ENCODE measurements around the gene SCMH1. TPM values are rescaled to one million over a fixed set of nuclear protein-coding genes. Genes with fewer than 3 reads are reported as not detected.

SCMH1 gene
- polyA plus RNA-seq, 1 of the 3 experiments (the other 2 are of a cell fraction): 38.5 TPM

DNA sequence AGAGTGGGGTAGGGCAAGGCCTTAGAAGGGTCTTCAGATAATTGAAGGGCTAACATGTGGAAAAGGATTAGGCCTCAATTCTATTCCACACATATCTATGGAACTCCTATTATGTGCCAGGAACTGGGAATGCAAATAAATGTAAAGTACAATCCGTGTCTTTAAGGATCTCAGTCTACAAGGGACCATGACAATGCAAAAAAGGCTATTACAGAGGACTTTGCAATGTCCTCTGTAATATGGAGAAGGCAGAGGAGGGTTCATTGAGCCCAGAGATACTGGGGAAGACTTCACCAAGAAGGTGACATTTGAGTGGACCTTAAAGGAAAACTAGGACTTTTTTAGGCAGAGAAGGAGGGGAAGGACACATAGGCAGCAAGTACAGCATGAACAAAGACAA, 4.5 kb upstream of the SCMH1 start:
- Histone ChIP-seq H3F3A (replicated peaks; ENCODE audit: insufficient read depth) (peaks cover 4% of the 10 kb centered on the region), H4K20me1 (ENCODE audit: insufficient read depth) (no peaks in the 10 kb centered on the region), H3K4me1 (ENCODE audit: control insufficient read depth in 1 of 2, insufficient read depth in 2 of 2, low read depth in 1 of 2, low read length in 1 of 2) (peaks cover 10 to 17% of the 10 kb centered on the region in 2 experiments; a peak in 2 of 4 replicates), H3K27ac (ENCODE audit: low read depth in 2 of 2, low read length in 1 of 2) (no peak overlapping the region), H3K9me2 (no peaks in the 10 kb centered on the region), H3K4me2 (no peak overlapping the region), H3K27me3 (ENCODE audit: insufficient read depth) (no peaks in the 10 kb centered on the region), H3K79me2 (ENCODE audit: insufficient read depth) (no peaks in the 10 kb centered on the region; the same call in 1 of the 2 replicates), H3K9me3 (no peaks in the 10 kb centered on the region), H3K4me3 (ENCODE audit: low read depth in 2 of 2, low read length in 1 of 2) (no peak overlapping the region), H3K9ac (no peak overlapping the region), H2AFZ (ENCODE audit: low read depth) (no peak overlapping the region), H3K36me3 (replicated peaks in 1 of 2; ENCODE audit: control insufficient read depth in 1 of 2, insufficient read depth in 2 of 2, low read length in 1 of 2) (no peaks in the 10 kb centered on the region)
- DNase-seq: no peak
- ChIA-PET POLR2A (no interaction called here), CTCF (no interaction called here)
- TF ChIP-seq, protein P1, sequence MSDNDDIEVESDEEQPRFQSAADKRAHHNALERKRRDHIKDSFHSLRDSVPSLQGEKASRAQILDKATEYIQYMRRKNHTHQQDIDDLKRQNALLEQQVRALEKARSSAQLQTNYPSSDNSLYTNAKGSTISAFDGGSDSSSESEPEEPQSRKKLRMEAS (IDR thresholded peaks at IDR 0.05; ENCODE audit: low read depth): no peak
- no peak for TF ChIP-seq SIN3A (IDR thresholded peaks at IDR 0.05; ENCODE audit: borderline replicate concordance, low read depth, low read length)
- TF ChIP-seq, protein P2, sequence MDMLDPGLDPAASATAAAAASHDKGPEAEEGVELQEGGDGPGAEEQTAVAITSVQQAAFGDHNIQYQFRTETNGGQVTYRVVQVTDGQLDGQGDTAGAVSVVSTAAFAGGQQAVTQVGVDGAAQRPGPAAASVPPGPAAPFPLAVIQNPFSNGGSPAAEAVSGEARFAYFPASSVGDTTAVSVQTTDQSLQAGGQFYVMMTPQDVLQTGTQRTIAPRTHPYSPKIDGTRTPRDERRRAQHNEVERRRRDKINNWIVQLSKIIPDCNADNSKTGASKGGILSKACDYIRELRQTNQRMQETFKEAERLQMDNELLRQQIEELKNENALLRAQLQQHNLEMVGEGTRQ (IDR thresholded peaks at IDR 0.05; ENCODE audit: borderline replicate concordance, low read depth, low read length): no peak
- TF ChIP-seq RXRA (IDR thresholded peaks at IDR 0.05; ENCODE audit: borderline replicate concordance, low read depth): no peak
- TF ChIP-seq RCOR1 (IDR thresholded peaks at IDR 0.05; ENCODE audit: low read length): no peak
- no peak for TF ChIP-seq GATA2 (CRISPR knock-in tag; IDR thresholded peaks at IDR 0.05)
- TF ChIP-seq NFIC (IDR thresholded peaks at IDR 0.05; ENCODE audit: borderline replicate concordance): no peak
- no peak for TF ChIP-seq TEAD4 (IDR thresholded peaks at IDR 0.05; ENCODE audit: borderline replicate concordance, insufficient read depth)
- 76% methylated on average over 1 of the region's 1 CpG for WGBS (ENCODE audit: low lambda C conversion rate)

DNA sequence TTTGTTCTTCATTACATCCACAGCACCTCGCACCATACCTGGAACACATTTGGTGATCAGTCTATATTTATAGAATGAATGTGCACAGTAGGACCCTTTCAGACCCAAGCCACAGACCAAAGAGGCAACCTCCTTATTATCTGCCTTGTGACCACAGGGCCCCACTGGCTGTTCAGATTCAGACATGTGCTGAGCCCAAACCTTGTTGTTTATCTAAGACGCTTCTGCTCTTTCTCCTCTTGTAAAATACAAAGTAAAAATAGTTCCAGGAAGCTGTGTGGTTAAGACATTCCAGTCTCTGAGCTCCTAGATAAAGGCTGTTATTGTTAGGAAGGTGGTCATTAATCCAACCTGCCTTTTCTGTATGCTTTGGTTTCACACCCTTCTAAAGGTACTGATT, 3.6 kb upstream of the SCMH1 start:
- Histone ChIP-seq H2AFZ (ENCODE audit: low read depth) (no peak overlapping the region), H3K4me3 (ENCODE audit: low read depth in 2 of 2, low read length in 1 of 2) (no peak overlapping the region), H3F3A (replicated peaks; ENCODE audit: insufficient read depth) (peaks cover 9% of the 10 kb centered on the region), H3K36me3 (replicated peaks in 1 of 2; ENCODE audit: control insufficient read depth in 1 of 2, insufficient read depth in 2 of 2, low read length in 1 of 2) (no peaks in the 10 kb centered on the region), H3K4me1 (ENCODE audit: control insufficient read depth in 1 of 2, insufficient read depth in 2 of 2, low read depth in 1 of 2, low read length in 1 of 2) (peaks cover 15 to 17% of the 10 kb centered on the region in 2 experiments; a peak in 3 of 4 replicates), H3K9me3 (no peaks in the 10 kb centered on the region), H4K20me1 (ENCODE audit: insufficient read depth) (no peaks in the 10 kb centered on the region), H3K27me3 (ENCODE audit: insufficient read depth) (no peaks in the 10 kb centered on the region), H3K79me2 (ENCODE audit: insufficient read depth) (no peaks in the 10 kb centered on the region; the same call in 1 of the 2 replicates), H3K9ac (no peak overlapping the region), H3K4me2 (peak overlapping the region; percentile 20), H3K27ac (ENCODE audit: low read depth in 2 of 2, low read length in 1 of 2) (no peak overlapping the region), H3K9me2 (no peaks in the 10 kb centered on the region)
- no peak for TF ChIP-seq JUND (IDR thresholded peaks at IDR 0.05)
- TF ChIP-seq FOSL2 (IDR thresholded peaks at IDR 0.05; ENCODE audit: borderline replicate concordance, low read depth): no peak
- TF ChIP-seq EP300 (IDR thresholded peaks at IDR 0.05; ENCODE audit: borderline replicate concordance in 1 of 2, low read depth in 1 of 2, low read length in 1 of 2): no peak
- TF ChIP-seq, protein P3, sequence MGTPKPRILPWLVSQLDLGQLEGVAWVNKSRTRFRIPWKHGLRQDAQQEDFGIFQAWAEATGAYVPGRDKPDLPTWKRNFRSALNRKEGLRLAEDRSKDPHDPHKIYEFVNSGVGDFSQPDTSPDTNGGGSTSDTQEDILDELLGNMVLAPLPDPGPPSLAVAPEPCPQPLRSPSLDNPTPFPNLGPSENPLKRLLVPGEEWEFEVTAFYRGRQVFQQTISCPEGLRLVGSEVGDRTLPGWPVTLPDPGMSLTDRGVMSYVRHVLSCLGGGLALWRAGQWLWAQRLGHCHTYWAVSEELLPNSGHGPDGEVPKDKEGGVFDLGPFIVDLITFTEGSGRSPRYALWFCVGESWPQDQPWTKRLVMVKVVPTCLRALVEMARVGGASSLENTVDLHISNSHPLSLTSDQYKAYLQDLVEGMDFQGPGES (IDR thresholded peaks at IDR 0.05; ENCODE audit: low read depth, low read length): no peak
- TF ChIP-seq NRF1 (IDR thresholded peaks at IDR 0.05; ENCODE audit: low read depth, low read length): no peak
- no peak for TF ChIP-seq FOXJ3 (CRISPR knock-in tag; IDR thresholded peaks at IDR 0.05)
- TF ChIP-seq, protein P4, sequence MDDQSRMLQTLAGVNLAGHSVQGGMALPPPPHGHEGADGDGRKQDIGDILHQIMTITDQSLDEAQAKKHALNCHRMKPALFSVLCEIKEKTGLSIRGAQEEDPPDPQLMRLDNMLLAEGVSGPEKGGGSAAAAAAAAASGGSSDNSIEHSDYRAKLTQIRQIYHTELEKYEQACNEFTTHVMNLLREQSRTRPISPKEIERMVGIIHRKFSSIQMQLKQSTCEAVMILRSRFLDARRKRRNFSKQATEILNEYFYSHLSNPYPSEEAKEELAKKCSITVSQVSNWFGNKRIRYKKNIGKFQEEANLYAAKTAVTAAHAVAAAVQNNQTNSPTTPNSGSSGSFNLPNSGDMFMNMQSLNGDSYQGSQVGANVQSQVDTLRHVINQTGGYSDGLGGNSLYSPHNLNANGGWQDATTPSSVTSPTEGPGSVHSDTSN (IDR thresholded peaks at IDR 0.05): no peak
- TF ChIP-seq, protein P1 (IDR thresholded peaks at IDR 0.05; ENCODE audit: low read depth): no peak
- TF ChIP-seq RXRA (IDR thresholded peaks at IDR 0.05; ENCODE audit: borderline replicate concordance, low read depth): no peak
- TF ChIP-seq ELF1 (IDR thresholded peaks at IDR 0.05): no peak
- ChIA-PET POLR2A (no interaction called here), CTCF (no interaction called here)
- 80% methylated on average over 2 of the region's 2 CpGs for WGBS (ENCODE audit: low lambda C conversion rate)
- no peak for DNase-seq

Measured in SK-N-SH (cell line).